GM18951 (cell line): ENCODE measurements around the gene FGD3.

Source experiments
- POLR2A ChIP-seq: IDR thresholded peaks from 4 replicates; pipeline ENCODE4 v1.6.1; 2011; ENCODE audit warnings: mild to moderate bottlenecking; ENCODE audit not compliant: insufficient read length, insufficient read depth; ENCODE audit errors: extremely low read depth
- in situ Hi-C: fragments of 300-500 bp; cut with MboI; formaldehyde crosslinking; loops from one replicate; pipeline ENCODE4 v1.12.0; 2022; ENCODE audit warnings: low sequenced_read_pairs, mixed read lengths, inconsistent platforms; ENCODE audit not compliant: unreplicated experiment

Gene FGD3

GRCh38 chr9:93081931-93082330, 134.6 kb downstream of the FGD3 start:
- TF ChIP-seq POLR2A, result no peak
- in situ Hi-C loops, result no loop called here

DNA sequence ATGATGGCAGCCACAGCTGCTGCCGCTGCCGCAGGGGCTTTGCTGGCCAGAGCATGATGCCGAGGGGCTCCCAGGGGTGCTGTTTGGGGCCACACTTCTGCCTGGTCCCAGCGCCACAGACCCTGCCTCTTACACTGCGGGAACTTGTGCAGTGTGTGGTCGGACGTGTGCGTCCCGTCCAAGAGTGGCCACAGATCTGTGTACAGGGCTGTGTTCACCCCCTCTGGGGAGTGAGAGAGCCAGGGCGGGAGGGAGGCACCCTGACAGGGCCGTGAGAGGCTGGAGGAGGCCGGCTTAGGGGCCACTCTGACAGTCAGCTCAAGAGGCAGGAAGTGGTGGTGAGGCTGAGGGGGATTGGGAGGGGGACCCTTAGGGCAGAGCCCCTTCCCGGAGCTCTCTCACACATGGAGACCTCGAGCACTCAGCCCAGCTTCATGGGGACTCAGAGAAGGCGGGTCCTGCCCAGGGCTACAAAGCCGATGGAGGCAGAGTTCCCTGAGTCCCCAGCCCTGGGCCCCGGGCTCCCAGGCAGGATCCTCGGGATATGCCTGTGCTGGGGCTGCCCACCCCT, 135.6 kb downstream of the FGD3 start:
- in situ Hi-C loops, result no loop called here

GRCh38 chr9:93083592-93084470, 136.5 kb downstream of the FGD3 start:
- no peak for TF ChIP-seq POLR2A
- in situ Hi-C loops, result no loop called here

More for the DNA sequence above, 135.6 kb downstream of the FGD3 start:
- no peak for TF ChIP-seq POLR2A

DNA sequence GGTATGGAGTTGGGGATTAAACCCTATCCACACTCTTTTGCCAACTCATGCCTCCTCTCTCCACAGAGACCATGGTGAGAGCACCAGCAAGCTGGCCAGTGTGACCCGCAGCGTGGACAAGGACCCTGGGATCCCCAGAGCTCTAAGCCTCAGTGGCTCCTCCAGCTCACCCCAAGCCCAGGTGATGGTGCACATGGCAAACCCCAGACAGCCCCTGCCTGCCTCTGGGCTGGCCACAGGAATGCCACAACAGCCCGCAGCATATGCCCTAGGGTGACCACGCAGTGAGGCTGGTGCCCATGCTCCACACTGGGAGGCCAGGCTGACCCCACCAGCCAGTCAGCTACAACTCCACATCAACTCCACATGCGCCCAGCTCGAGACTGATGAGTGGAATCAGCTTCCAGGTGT, 137.2 kb downstream of the FGD3 start:
- TF ChIP-seq POLR2A, result no peak
- in situ Hi-C loops, result no loop called here

DNA sequence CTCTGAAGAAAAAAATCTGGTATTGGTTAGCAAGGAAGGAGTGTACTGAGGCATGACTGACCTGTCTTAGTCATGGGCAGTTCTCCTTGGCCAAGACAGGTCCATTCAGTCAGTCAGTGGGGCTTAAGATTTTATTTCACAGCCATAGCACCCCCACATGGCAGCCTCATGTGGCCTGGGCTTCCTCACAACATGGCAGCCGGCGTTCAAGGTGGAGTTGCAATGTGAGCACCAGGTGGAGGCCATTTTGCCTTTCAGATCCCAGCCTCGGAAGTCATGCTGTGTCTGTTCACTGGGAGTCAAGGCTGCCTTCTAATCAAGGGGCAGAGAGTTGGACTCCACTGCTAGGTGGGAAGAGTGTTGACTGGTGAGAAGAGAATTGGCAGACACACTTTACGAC, 138.4 kb downstream of the FGD3 start:
- TF ChIP-seq POLR2A, result no peak
- in situ Hi-C loops, result no loop called here
